ENCODE data around the gene MMP17. TPM values are rescaled to one million over a fixed set of nuclear protein-coding genes. Genes with fewer than 3 reads are reported as not detected.
A peak's percentile ranks its signal among the peaks of the same experiment; 100 is the strongest.

MMP17 gene
- total and polyA plus RNA-seq, 2 donors (not counting 1 experiment from before 2014, with no cell fraction given), result 14.8 to 140 TPM

DNA sequence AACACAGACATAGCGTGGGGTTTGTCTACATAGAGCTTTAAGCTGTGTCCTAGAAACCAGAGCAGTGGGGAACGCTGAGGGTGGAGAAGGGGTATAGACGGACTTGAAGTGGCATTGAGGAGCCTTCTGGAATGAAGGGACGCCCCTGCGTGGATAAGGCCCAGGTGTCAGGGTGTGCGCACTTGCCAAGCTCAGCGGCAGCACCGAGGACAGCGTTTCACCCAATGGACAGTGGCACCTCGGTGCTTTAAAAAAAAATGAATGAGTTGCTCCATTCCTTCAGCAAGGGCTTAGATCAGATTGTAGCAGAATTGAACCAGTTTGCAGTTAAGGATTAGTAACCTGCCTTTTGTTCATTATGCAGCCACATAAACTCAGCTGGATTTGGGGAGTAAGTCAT is 33.6 kb upstream of the MMP17 start:
- intact Hi-C loops (cut with micrococcal nuclease), result no loop called here
- Histone ChIP-seq H3K4me3 (ENCODE audit: control extremely low read depth in 1 of 5, extremely low read depth in 1 of 5, insufficient read depth in 1 of 5, low read depth in 2 of 5, low read length in 4 of 5) (no peak overlapping the region), H3K36me3 (replicated peaks in 1 of 2; ENCODE audit: control extremely low read depth in 1 of 2, control insufficient read depth in 1 of 2, extremely low read depth in 1 of 2, insufficient read depth in 2 of 2, low read length in 1 of 2) (peaks cover 0 to 49% of the 10 kb centered on the region in 2 experiments), H3K9me3 (ENCODE audit: control extremely low read depth in 1 of 3, control insufficient read depth in 2 of 3, insufficient read depth in 1 of 3, low read length in 2 of 3) (no peaks in the 10 kb centered on the region), H2AFZ (ENCODE audit: insufficient read depth, low read depth, low read length, poor library complexity, severe bottlenecking) (no peak overlapping the region), H4K20me1 (ENCODE audit: control insufficient read depth, insufficient read depth, low read length, poor library complexity, severe bottlenecking) (no peaks in the 10 kb centered on the region), H3K27me3 (replicated peaks in 1 of 4; ENCODE audit: control extremely low read depth in 1 of 4, control insufficient read depth in 3 of 4, insufficient read depth in 4 of 4, low read length in 3 of 4) (no peaks in the 10 kb centered on the region), H3K79me2 (ENCODE audit: control insufficient read depth, insufficient read depth, low read length) (no peaks in the 10 kb centered on the region), H3K4me2 (replicated peaks; ENCODE audit: low read depth, low read length, poor library complexity, severe bottlenecking) (no peak overlapping the region), H3K9ac (ENCODE audit: low read length) (no peak overlapping the region), H3K27ac (ENCODE audit: low read length in 2 of 2) (no peak overlapping the region), H3K4me1 (ENCODE audit: control insufficient read depth in 2 of 2, insufficient read depth in 2 of 2, low read length in 2 of 2) (peaks cover 16 to 23% of the 10 kb centered on the region in 2 donors)
- no peak overlapping the region for H3K4me3 Mint-ChIP-seq
- WGBS (ENCODE audit: insufficient coverage), result 98% methylated on average over 9 of the region's 10 CpGs
- ChIA-PET CTCF (no interaction called here), POLR2A (interaction anchor here (0.6 to 0.7 kb wide), 2 partner anchors 8 to 14 kb away, joined by 3 to 9 read pairs; no protein-coding TSS in a partner anchor)
- no peaks in the 10 kb centered on the region for H3K27me3 Mint-ChIP-seq
- no peak for DNase-seq
- ATAC-seq (ENCODE audit: low read depth), result no peak
- peak overlapping the region; percentile 53 for H3K27ac Mint-ChIP-seq
- H3K4me1 Mint-ChIP-seq, result peaks cover 23% of the 10 kb centered on the region
- no peak for TF ChIP-seq CTCF (IDR thresholded peaks at IDR 0.05)
- TF ChIP-seq EZH2 (IDR thresholded peaks at IDR 0.05; ENCODE audit: borderline replicate concordance, insufficient read depth, low read depth, low read length, poor library complexity, severe bottlenecking), result no peak
- H3K9me3 Mint-ChIP-seq (ENCODE audit: insufficient read depth), result no peaks in the 10 kb centered on the region

GRCh38 chr12:131795064-131795463 is 33.1 kb upstream of the MMP17 start:
- 89% methylated on average over 11 of the region's 14 CpGs for WGBS (ENCODE audit: insufficient coverage)
- H3K9ac ChIP-seq (ENCODE audit: low read length), result no peak overlapping the region
- no peak overlapping the region for H3K4me2 ChIP-seq (replicated peaks; ENCODE audit: low read depth, low read length, poor library complexity, severe bottlenecking)
- no peak overlapping the region for H3K27ac ChIP-seq (ENCODE audit: low read length in 2 of 2)
- H2AFZ ChIP-seq (ENCODE audit: insufficient read depth, low read depth, low read length, poor library complexity, severe bottlenecking), result no peak overlapping the region
- DNase-seq (no peak), ATAC-seq (ENCODE audit: low read depth) (no peak)
- no peak overlapping the region for H3K27ac Mint-ChIP-seq
- H3K36me3 ChIP-seq (replicated peaks in 1 of 2; ENCODE audit: control extremely low read depth in 1 of 2, control insufficient read depth in 1 of 2, extremely low read depth in 1 of 2, insufficient read depth in 2 of 2, low read length in 1 of 2), result peaks cover 0 to 49% of the 10 kb centered on the region in 2 experiments
- TF ChIP-seq CTCF (IDR thresholded peaks at IDR 0.05) (no peak), EZH2 (IDR thresholded peaks at IDR 0.05; ENCODE audit: borderline replicate concordance, insufficient read depth, low read depth, low read length, poor library complexity, severe bottlenecking) (no peak)
- peaks cover 23% of the 10 kb centered on the region for H3K4me1 Mint-ChIP-seq
- no peaks in the 10 kb centered on the region for H3K27me3 ChIP-seq (replicated peaks in 1 of 4; ENCODE audit: control extremely low read depth in 1 of 4, control insufficient read depth in 3 of 4, insufficient read depth in 4 of 4, low read length in 3 of 4)
- POLR2A ChIA-PET, result interaction anchor here (0.6 to 1.6 kb wide), 2 partner anchors 8 to 22 kb away, joined by 4 to 9 read pairs; no protein-coding TSS in a partner anchor
- no peaks in the 10 kb centered on the region for H3K79me2 ChIP-seq (ENCODE audit: control insufficient read depth, insufficient read depth, low read length)
- CTCF ChIA-PET, result no interaction called here
- H3K4me1 ChIP-seq (ENCODE audit: control insufficient read depth in 2 of 2, insufficient read depth in 2 of 2, low read length in 2 of 2), result peaks cover 16 to 23% of the 10 kb centered on the region in 2 donors
- no peaks in the 10 kb centered on the region for H3K9me3 Mint-ChIP-seq (ENCODE audit: insufficient read depth)
- H4K20me1 ChIP-seq (ENCODE audit: control insufficient read depth, insufficient read depth, low read length, poor library complexity, severe bottlenecking), result no peaks in the 10 kb centered on the region
- H3K4me3 ChIP-seq (ENCODE audit: control extremely low read depth in 1 of 5, extremely low read depth in 1 of 5, insufficient read depth in 1 of 5, low read depth in 2 of 5, low read length in 4 of 5), result no peak overlapping the region
- intact Hi-C loops (cut with micrococcal nuclease), result no loop called here
- no peaks in the 10 kb centered on the region for H3K27me3 Mint-ChIP-seq
- no peak overlapping the region for H3K4me3 Mint-ChIP-seq
- no peaks in the 10 kb centered on the region for H3K9me3 ChIP-seq (ENCODE audit: control extremely low read depth in 1 of 3, control insufficient read depth in 2 of 3, insufficient read depth in 1 of 3, low read length in 2 of 3)
